Panc1 (cell line): ENCODE measurements around the gene NOXO1. TPM values are rescaled to one million over a fixed set of nuclear protein-coding genes. Genes with fewer than 3 reads are reported as not detected.

Source experiments
- ATAC-seq: fragments of 200-7000 bp; cut with Tn5 transposase; 2 replicates; pipeline ENCODE4 v1.9.1; 2020; ENCODE audit warnings: mild to moderate bottlenecking, moderate library complexity
- BruUV-seq: library from RNA; stranded (reverse); fragments of 400-500 nt; replicated peaks from 2 replicates; lab custom pipeline; 2021; lab: Mats Ljungman, UMichigan
- CTCF ChIA-PET: fragments of 300-600 bp; sonication (Branson Sonifier 250); formaldehyde crosslinking; loops from one replicate; lab custom pipeline; 2022; ENCODE audit warnings: antibody characterized with exemption; lab: Charles Lee
- POLR2A ChIA-PET: fragments of 300-600 bp; sonication (Branson Sonifier 250); formaldehyde crosslinking; loops from one replicate; lab custom pipeline; 2022; ENCODE audit warnings: antibody characterized with exemption; lab: Charles Lee
- DNase-seq: peaks from one replicate; pipeline ENCODE4 v3.0.0-alpha.2; 2010; ENCODE audit warnings: low read depth, low spot score
- H3K27ac ChIP-seq: 2 replicates; pipeline ENCODE4 v1.5.1; 2011; ENCODE audit warnings: mild to moderate bottlenecking, low read length, inconsistent platforms
- H3K27me3 ChIP-seq: fragments of 200-500 bp; sonication (Bioruptor generic); 2 replicates; pipeline ENCODE4 v1.6.0; 2014; ENCODE audit warnings: low read length, inconsistent platforms; ENCODE audit not compliant: control insufficient read depth, insufficient read depth
- H3K36me3 ChIP-seq: fragments of 200-500 bp; sonication (Bioruptor generic); 2 replicates; pipeline ENCODE4 v1.5.1; 2014; ENCODE audit warnings: inconsistent platforms, mild to moderate bottlenecking, low read length, moderate library complexity; ENCODE audit not compliant: control insufficient read depth, insufficient read depth
- H3K4me1 ChIP-seq: 2 replicates; pipeline ENCODE4 v1.5.1; 2011; ENCODE audit warnings: inconsistent platforms, mild to moderate bottlenecking, low read length, moderate library complexity; ENCODE audit not compliant: control insufficient read depth, insufficient read depth
- H3K4me3 ChIP-seq, 2 experiments: 2 replicates each; pipeline ENCODE4 v1.5.1; 2011 to 2012; ENCODE audit warnings: low read depth in 2 of 2, low read length in 2 of 2, mild to moderate bottlenecking in 2 of 2, inconsistent platforms in 1 of 2, moderate library complexity in 1 of 2
- H3K9me3 ChIP-seq: fragments of 200-500 bp; sonication (Bioruptor generic); 2 replicates; pipeline ENCODE4 v1.5.1; 2014; ENCODE audit warnings: low read depth, mild to moderate bottlenecking, inconsistent platforms, low read length, moderate library complexity; ENCODE audit not compliant: control insufficient read depth, insufficient read depth
- CTCF ChIP-seq: fragments of 450-650 bp; IDR thresholded peaks from 2 replicates; pipeline ENCODE4 v1.5.1; 2017; ENCODE audit warnings: mild to moderate bottlenecking
- POLR2AphosphoS5 ChIP-seq: IDR thresholded peaks from 2 replicates; pipeline ENCODE4 v1.6.1; 2012; ENCODE audit warnings: mild to moderate bottlenecking, low read depth, low read length, moderate library complexity
- SIN3A ChIP-seq: IDR thresholded peaks from 2 replicates; pipeline ENCODE4 v1.6.1; 2012; ENCODE audit warnings: low read depth, mild to moderate bottlenecking, low read length, moderate library complexity, borderline replicate concordance; ENCODE audit not compliant: insufficient read depth
- TCF7L2 ChIP-seq: IDR thresholded peaks from 2 replicates; pipeline ENCODE4 v1.6.1; 2011; ENCODE audit warnings: mild to moderate bottlenecking, low read depth, low read length, inconsistent platforms
- in situ Hi-C: cut with HindIII; loops from 2 replicates; pipeline ENCODE4 v1.10.0; 2016; ENCODE audit warnings: low sequenced_read_pairs, low pct_unique_long_range_greater_than_20kb
- intact Hi-C: fragments of 100-400 bp; cut with micrococcal nuclease; formaldehyde crosslinking; loops from one replicate; pipeline ENCODE4 v1.10.0; 2022; ENCODE audit not compliant: unreplicated experiment
- total RNA-seq: library from RNA; stranded (reverse); gene quantifications from one replicate; pipeline ENCODE4 v1.2.1, GENCODE V29; 2021; ENCODE audit not compliant: unreplicated experiment
- TF ChIP-seq, protein P1 (sequence below), 2 experiments: IDR thresholded peaks; 2 replicates each; pipeline ENCODE4 v1.6.1; 2011 to 2012; ENCODE audit warnings: low read depth in 2 of 2, control low read depth in 1 of 2, low read length in 1 of 2, mild to moderate bottlenecking in 1 of 2, moderate library complexity in 1 of 2; ENCODE audit not compliant: insufficient read depth in 1 of 2

Gene NOXO1
- total RNA-seq, 1 experiment from 2014 or later, result 4.0 TPM

GRCh38 chr16:1991948-1992703 is 10.9 kb upstream of the NOXO1 start:
- Histone ChIP-seq H3K4me1 (peaks cover 15% of the 10 kb centered on the region; the same call in 1 of the 2 replicates), H3K27me3 (no peaks in the 10 kb centered on the region), H3K36me3 (no peaks in the 10 kb centered on the region), H3K4me3 (no peak overlapping the region), H3K9me3 (no peaks in the 10 kb centered on the region), H3K27ac (no peak overlapping the region)
- DNase-seq (no peak), ATAC-seq (no peak)
- intact Hi-C loops (no loop called here), in situ Hi-C loops (no loop called here)
- POLR2A ChIA-PET, result no interaction called here
- no peak for TF ChIP-seq POLR2AphosphoS5
- no TSS peak for BruUV-seq
- CTCF ChIA-PET, result interaction anchor here (0.6 kb wide), 1 partner anchor 148 kb away, joined by 4 read pairs; no protein-coding TSS in a partner anchor

GRCh38 chr16:1991588-1991947 is 10.3 kb upstream of the NOXO1 start:
- CTCF ChIA-PET, result interaction anchor here (0.6 kb wide), 1 partner anchor 149 kb away, joined by 4 read pairs; no protein-coding TSS in a partner anchor

More at GRCh38 chr16:1991588-1991947, 10.3 kb upstream of the NOXO1 start:
- Histone ChIP-seq H3K36me3 (no peaks in the 10 kb centered on the region), H3K27ac (no peak overlapping the region), H3K9me3 (no peaks in the 10 kb centered on the region), H3K27me3 (no peaks in the 10 kb centered on the region), H3K4me1 (peaks cover 15% of the 10 kb centered on the region; the same call in 1 of the 2 replicates), H3K4me3 (no peak overlapping the region)
- TF ChIP-seq, protein P1, sequence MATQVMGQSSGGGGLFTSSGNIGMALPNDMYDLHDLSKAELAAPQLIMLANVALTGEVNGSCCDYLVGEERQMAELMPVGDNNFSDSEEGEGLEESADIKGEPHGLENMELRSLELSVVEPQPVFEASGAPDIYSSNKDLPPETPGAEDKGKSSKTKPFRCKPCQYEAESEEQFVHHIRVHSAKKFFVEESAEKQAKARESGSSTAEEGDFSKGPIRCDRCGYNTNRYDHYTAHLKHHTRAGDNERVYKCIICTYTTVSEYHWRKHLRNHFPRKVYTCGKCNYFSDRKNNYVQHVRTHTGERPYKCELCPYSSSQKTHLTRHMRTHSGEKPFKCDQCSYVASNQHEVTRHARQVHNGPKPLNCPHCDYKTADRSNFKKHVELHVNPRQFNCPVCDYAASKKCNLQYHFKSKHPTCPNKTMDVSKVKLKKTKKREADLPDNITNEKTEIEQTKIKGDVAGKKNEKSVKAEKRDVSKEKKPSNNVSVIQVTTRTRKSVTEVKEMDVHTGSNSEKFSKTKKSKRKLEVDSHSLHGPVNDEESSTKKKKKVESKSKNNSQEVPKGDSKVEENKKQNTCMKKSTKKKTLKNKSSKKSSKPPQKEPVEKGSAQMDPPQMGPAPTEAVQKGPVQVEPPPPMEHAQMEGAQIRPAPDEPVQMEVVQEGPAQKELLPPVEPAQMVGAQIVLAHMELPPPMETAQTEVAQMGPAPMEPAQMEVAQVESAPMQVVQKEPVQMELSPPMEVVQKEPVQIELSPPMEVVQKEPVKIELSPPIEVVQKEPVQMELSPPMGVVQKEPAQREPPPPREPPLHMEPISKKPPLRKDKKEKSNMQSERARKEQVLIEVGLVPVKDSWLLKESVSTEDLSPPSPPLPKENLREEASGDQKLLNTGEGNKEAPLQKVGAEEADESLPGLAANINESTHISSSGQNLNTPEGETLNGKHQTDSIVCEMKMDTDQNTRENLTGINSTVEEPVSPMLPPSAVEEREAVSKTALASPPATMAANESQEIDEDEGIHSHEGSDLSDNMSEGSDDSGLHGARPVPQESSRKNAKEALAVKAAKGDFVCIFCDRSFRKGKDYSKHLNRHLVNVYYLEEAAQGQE (IDR thresholded peaks at IDR 0.05; ENCODE audit: insufficient read depth in 1 of 2, low read depth in 2 of 2, low read length in 1 of 2), result no peak
- TF ChIP-seq POLR2AphosphoS5 (no peak), SIN3A (no peak), CTCF (no peak), TCF7L2 (no peak)
- ATAC-seq (no peak), DNase-seq (no peak)
- POLR2A ChIA-PET, result no interaction called here
- intact Hi-C loops (no loop called here), in situ Hi-C loops (no loop called here)
- no TSS peak for BruUV-seq
